Gastroesophageal sphincter (tissue), 4 donors: Measurements from ENCODE around the gene ELK4. TPM values are rescaled to one million over a fixed set of nuclear protein-coding genes. Genes with fewer than 3 reads are reported as not detected.

Source experiments
- ATAC-seq: fragments of 150-250 bp; one replicate; pipeline ENCODE4 v1.9.1; 2016; ENCODE audit warnings: mild to moderate bottlenecking, moderate library complexity
- H3K27ac ChIP-seq, 4 donors: fragments of 200-600 bp; sonication (generic) in 3 of 4; 1 replicate in 3 of 4; 2 replicates in 1 of 4; pipeline ENCODE4 v1.5.1; 2016 to 2019
- H3K27me3 ChIP-seq: fragments of 200-600 bp; sonication (generic); one replicate; pipeline ENCODE4 v1.5.1; 2019
- H3K36me3 ChIP-seq, 2 donors: fragments of 200-600 bp; sonication (generic); one replicate each; pipeline ENCODE4 v1.5.1; 2019; ENCODE audit warnings: control low read depth in 1 of 2
- H3K4me1 ChIP-seq, 3 donors: fragments of 200-600 bp; sonication (generic); 1 replicate in 2 of 3; 2 replicates in 1 of 3; pipeline ENCODE4 v1.5.1; 2016 to 2019; ENCODE audit warnings: control low read depth in 2 of 3
- H3K4me3 ChIP-seq, 2 donors: fragments of 200-600 bp; sonication (generic); one replicate each; pipeline ENCODE4 v1.5.1; 2019; ENCODE audit warnings: mild to moderate bottlenecking in 1 of 2, moderate library complexity in 1 of 2
- H3K9me3 ChIP-seq, 3 donors: fragments of 200-600 bp; sonication (generic); one replicate each; pipeline ENCODE4 v1.5.1; 2017 to 2019; ENCODE audit warnings: control low read depth in 2 of 3
- EP300 ChIP-seq: sonication (generic); formaldehyde crosslinking; IDR thresholded peaks from one replicate; pipeline ENCODE4 v1.6.1; 2017; ENCODE audit warnings: antibody characterized with exemption, mild to moderate bottlenecking
- POLR2A ChIP-seq, 2 donors: fragments of 450-650 bp; IDR thresholded peaks; one replicate each; pipeline ENCODE4 v1.6.1; 2017; ENCODE audit warnings: antibody characterized with exemption in 2 of 2, mild to moderate bottlenecking in 2 of 2, moderate library complexity in 1 of 2
- POLR2AphosphoS5 ChIP-seq: sonication (generic); formaldehyde crosslinking; IDR thresholded peaks from one replicate; pipeline ENCODE4 v1.6.1; 2017; ENCODE audit warnings: antibody characterized with exemption
- WGBS, 2 donors: methylation state at CpG; one replicate each; pipeline ENCODE4 v1.1.5; 2018; ENCODE audit warnings: low coverage in 1 of 2; 5-methylcytosine and 5-hydroxymethylcytosine counted together
- total RNA-seq, 4 donors: library from RNA; depleted of rRNA; stranded (reverse); fragments of >200 nt; gene quantifications; one replicate each; pipeline ENCODE4 v1.1.0, GENCODE V29; 2016
- TF ChIP-seq, protein P1 (sequence below), 4 experiments: fragments of 200-600 bp in 2 of 4; fragments of 450-650 bp in 2 of 4; sonication (generic) in 1 of 4; IDR thresholded peaks; one replicate each; pipeline ENCODE4 v1.5.1; 2017 to 2019; ENCODE audit warnings: antibody characterized with exemption in 4 of 4, mild to moderate bottlenecking in 2 of 4, moderate library complexity in 2 of 4

The ELK4 gene
- total RNA-seq, 4 donors from 2014 or later, result 23.2 to 24.6 (median 23.6) TPM

DNA sequence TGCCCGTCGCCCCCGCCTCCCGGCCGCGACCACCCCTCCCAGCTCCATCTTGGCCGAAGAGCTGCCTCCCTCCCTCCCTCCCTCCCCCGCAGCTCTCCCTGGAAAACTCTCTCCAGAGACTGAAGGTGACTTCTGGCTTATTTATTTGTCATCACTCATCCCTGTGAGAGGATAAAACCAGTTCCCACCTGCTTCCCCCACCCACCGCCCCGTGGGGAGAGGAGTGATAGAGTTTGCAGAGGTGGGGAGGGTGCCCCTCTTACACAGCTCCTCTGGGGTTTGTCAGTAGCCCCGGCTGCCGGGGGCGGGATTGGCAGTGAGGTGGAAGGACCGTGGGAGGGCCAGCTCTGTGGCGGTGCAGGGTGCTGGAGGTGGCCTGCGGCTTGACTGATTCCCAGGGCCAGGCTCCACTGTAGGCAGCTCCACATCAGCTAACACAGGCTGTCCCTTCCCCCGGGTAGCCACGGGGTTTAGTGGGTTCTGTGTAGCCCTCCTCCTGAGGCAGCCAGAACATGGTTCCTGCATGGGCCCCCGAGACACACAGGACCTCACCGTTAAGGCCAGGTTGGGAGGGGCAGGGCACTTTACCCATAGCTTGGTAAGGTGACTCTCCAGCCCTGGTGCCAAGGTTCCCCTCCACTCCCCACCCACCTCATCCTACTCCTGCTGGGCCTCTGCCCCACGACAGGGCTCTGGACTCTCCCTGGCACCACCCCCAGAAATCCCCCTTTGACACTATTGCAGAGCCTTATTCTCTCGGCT is 62.2 kb downstream of the ELK4 start:
- Histone ChIP-seq H3K27me3 (peaks cover 71% of the 10 kb centered on the region), H3K36me3 (no peaks in the 10 kb centered on the region), H3K9me3 (no peaks in the 10 kb centered on the region), H3K4me1 (peaks cover 0 to 15% (median 0%) of the 10 kb centered on the region in 3 donors), H3K27ac (no peak overlapping the region), H3K4me3 (peak overlapping the region in 1 of 2 donors; percentile 45)
- TF ChIP-seq, protein P1, sequence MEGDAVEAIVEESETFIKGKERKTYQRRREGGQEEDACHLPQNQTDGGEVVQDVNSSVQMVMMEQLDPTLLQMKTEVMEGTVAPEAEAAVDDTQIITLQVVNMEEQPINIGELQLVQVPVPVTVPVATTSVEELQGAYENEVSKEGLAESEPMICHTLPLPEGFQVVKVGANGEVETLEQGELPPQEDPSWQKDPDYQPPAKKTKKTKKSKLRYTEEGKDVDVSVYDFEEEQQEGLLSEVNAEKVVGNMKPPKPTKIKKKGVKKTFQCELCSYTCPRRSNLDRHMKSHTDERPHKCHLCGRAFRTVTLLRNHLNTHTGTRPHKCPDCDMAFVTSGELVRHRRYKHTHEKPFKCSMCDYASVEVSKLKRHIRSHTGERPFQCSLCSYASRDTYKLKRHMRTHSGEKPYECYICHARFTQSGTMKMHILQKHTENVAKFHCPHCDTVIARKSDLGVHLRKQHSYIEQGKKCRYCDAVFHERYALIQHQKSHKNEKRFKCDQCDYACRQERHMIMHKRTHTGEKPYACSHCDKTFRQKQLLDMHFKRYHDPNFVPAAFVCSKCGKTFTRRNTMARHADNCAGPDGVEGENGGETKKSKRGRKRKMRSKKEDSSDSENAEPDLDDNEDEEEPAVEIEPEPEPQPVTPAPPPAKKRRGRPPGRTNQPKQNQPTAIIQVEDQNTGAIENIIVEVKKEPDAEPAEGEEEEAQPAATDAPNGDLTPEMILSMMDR (IDR thresholded peaks at IDR 0.05), result no peak
- TF ChIP-seq POLR2AphosphoS5 (no peak), POLR2A (IDR thresholded peaks at IDR 0.05) (no peak), EP300 (no peak)
- no peak for ATAC-seq
- WGBS, 2 donors, result 40% methylated on average over 2 of the region's 22 CpGs; no CpG with 5 or more reads in 1 of the 2 donors

DNA sequence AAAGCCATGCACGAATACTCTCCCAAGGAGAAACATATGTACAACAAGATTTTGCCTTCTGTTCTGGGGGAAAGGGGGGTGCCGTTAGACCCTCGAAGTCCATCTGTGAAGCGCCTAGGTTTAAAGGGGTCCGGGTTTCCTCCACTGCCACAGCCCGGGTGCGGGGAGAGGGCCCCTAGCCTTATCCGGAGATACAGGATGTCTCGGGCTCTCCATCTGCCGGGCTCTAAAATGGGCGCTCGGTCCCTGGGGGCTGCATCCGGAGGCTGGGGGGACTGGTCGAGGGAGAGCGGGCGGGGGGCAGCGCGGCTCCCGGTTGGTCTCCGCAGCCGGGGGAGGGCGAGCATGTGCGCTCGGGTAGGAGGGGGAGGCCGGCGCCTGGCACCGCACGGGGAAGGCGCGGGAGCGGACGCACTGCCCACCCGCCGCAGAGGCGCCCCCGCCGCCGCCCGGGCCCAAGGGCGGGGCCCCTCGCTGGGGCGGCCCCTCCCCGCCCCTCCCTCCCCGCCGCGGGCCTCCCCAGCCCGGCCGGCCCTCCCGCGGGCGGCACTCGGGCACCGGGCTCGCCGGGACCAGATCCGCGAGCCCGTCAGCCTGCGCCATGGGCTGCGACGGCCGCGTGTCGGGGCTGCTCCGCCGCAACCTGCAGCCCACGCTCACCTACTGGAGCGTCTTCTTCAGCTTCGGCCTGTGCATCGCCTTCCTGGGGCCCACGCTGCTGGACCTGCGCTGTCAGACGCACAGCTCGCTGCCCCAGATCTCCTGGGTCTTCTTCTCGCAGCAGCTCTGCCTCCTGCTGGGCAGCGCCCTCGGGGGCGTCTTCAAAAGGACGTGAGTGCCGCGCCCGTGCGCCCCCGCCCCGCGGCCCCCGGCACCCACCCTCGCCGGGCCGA is 63.1 kb downstream of the ELK4 start:
- ATAC-seq, result peak; percentile 46
- TF ChIP-seq POLR2AphosphoS5, result no peak
- TF ChIP-seq, protein P1 (IDR thresholded peaks at IDR 0.05), result peak in 1 of 4 experiments; percentile 38
- Histone ChIP-seq H3K4me1 (peaks cover 0 to 15% (median 0%) of the 10 kb centered on the region in 3 donors), H3K9me3 (no peaks in the 10 kb centered on the region), H3K36me3 (no peaks in the 10 kb centered on the region), H3K4me3 (peak overlapping the region in 1 of 2 donors; percentile 45), H3K27me3 (peaks cover 76% of the 10 kb centered on the region), H3K27ac (no peak overlapping the region)
- 12% methylated on average over 5 of the region's 90 CpGs; no CpG with 5 or more reads in 1 of the 2 donors for WGBS, 2 donors

DNA sequence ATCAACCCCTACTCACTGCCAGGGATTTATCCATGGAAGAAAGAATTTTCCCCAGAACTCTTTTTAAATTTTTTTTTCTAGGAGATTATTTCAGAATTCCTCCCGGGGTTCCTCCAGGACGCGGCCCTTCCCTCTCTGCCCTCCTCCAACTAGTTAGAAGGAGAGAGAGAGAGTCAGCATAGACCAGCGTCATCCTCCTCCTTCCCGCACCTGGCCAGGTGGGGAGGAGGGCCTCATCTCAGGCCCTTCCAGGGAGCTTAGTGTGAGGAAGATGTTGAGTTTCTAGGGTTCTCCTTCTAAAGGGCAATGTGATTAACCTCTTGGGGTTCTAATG is 63.7 kb downstream of the ELK4 start:
- ATAC-seq, result no peak
- H3K4me3 ChIP-seq, result peak overlapping the region in 1 of 2 donors; percentile 45

DNA sequence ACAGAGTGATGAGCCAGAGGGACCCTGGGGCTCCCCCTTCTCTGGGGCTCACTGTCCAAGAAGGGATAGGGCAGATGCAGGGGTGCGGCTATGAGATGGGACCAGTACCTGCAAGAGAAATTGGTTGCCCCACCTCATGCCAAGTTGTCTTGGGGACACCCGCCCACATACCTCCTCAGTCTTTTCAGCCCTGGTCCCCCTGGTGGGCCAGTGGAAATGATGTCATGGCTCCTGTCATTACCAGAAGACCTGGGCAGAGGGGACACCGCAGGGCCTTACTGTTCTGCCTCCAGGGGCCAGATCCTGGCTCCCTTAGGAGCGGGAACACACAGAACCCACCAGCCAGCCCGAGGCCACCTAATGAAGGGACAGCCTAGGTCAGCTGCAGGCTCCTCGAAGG is 64.1 kb downstream of the ELK4 start:
- no peaks in the 10 kb centered on the region for H3K9me3 ChIP-seq
- 100% methylated on average over 1 of the region's 6 CpGs; no CpG with 5 or more reads in 1 of the 2 donors for WGBS, 2 donors
- no peak overlapping the region for H3K4me3 ChIP-seq
- H3K27ac ChIP-seq, result no peak overlapping the region
- no peaks in the 10 kb centered on the region for H3K36me3 ChIP-seq
- peaks cover 0 to 15% (median 0%) of the 10 kb centered on the region in 3 donors for H3K4me1 ChIP-seq
- H3K27me3 ChIP-seq, result peaks cover 74% of the 10 kb centered on the region
- ATAC-seq, result no peak
- TF ChIP-seq POLR2A (IDR thresholded peaks at IDR 0.05) (no peak), POLR2AphosphoS5 (no peak), EP300 (no peak)
- TF ChIP-seq, protein P1 (IDR thresholded peaks at IDR 0.05), result no peak

More for the DNA sequence above, 63.7 kb downstream of the ELK4 start:
- H3K27me3 ChIP-seq, result peaks cover 76% of the 10 kb centered on the region
- TF ChIP-seq, protein P1 (IDR thresholded peaks at IDR 0.05), result no peak
- TF ChIP-seq POLR2AphosphoS5, result no peak
- TF ChIP-seq POLR2A (IDR thresholded peaks at IDR 0.05), result no peak
- no peak for TF ChIP-seq EP300
- H3K27ac ChIP-seq, result no peak overlapping the region
- peaks cover 0 to 15% (median 0%) of the 10 kb centered on the region in 3 donors for H3K4me1 ChIP-seq
- H3K36me3 ChIP-seq, result no peaks in the 10 kb centered on the region
- H3K9me3 ChIP-seq, result no peaks in the 10 kb centered on the region
- WGBS, 2 donors, result 67 to 80% methylated on average over 1 to 4 of the region's 5 CpGs
